ENCODE results near the gene DDIT3. TPM values are rescaled to one million over a fixed set of nuclear protein-coding genes. Genes with fewer than 3 reads are reported as not detected.

DDIT3 gene
- total RNA-seq, 1 experiment from 2014 or later, result 79.2 TPM

DNA sequence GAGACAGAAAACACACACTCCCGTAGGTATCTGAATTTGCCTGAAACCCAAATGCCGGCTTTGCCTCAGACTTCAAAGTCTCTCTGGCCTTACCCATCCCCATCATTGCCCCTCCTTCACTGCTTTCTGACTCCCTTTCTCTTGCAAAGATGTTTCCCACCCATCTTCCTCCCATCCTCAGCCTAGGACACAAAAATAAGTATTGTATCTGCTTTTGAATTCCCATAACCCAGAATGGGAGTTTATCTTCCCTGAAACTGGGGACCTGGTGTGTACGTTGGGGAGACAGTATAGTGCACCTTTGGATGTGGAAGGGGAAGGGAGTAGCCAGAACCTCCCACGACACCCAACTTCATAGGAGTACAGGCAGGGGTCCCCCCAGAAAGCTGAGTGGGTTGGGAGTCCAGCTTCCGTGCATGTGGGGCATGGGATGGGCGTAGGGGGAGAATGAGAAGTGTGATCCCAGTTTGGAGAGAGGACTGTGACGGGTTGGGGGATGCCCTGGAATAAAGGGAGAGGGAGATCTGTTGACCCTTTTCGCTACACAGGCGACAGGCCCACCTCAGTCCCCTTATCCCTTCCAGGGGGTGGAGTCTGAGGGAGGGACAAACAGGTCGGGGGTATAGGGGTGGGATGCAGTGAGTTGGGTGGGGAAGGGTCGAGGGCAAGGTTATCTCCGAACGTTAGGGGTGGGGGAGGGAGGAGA, 29.0 kb upstream of the DDIT3 start:
- Histone ChIP-seq H3K4me3 (ENCODE audit: low read depth, low read length) (0 out of 2 replicates have a peak overlapping the region, but pooled peaks have one; percentile 14), H3K9me3 (no peaks in the 10 kb centered on the region), H3K27me3 (replicated peaks; ENCODE audit: control insufficient read depth, insufficient read depth, low read length) (peaks cover 3% of the 10 kb centered on the region), H3K4me1 (peaks cover 9% of the 10 kb centered on the region; the same call in 1 of the 2 replicates), H3K36me3 (ENCODE audit: control insufficient read depth, insufficient read depth, low read length) (0 out of 2 replicates have a peak, but pooled peaks cover 1% of the 10 kb centered on the region)
- peaks cover 15% of the 10 kb centered on the region for H3K36me3 Mint-ChIP-seq (ENCODE audit: insufficient read depth, unreplicated experiment)
- H3K27me3 Mint-ChIP-seq (ENCODE audit: insufficient read depth, unreplicated experiment), result peaks cover 28% of the 10 kb centered on the region
- no TSS peak for BruUV-seq (replicated peaks)
- no peak overlapping the region for H3K27ac Mint-ChIP-seq (ENCODE audit: unreplicated experiment)
- H3K9me3 Mint-ChIP-seq (ENCODE audit: unreplicated experiment), result no peaks in the 10 kb centered on the region
- ChIA-PET CTCF (no interaction called here), POLR2A (no interaction called here)
- intact Hi-C loops (cut with micrococcal nuclease; ENCODE audit: unreplicated experiment), result no loop called here
- H3K4me3 Mint-ChIP-seq (ENCODE audit: unreplicated experiment), result peak overlapping the region; percentile 64
- DNase-seq, result no peak
- peaks cover 10% of the 10 kb centered on the region for H3K4me1 Mint-ChIP-seq (ENCODE audit: low read depth, unreplicated experiment)
- TF ChIP-seq, protein P1, sequence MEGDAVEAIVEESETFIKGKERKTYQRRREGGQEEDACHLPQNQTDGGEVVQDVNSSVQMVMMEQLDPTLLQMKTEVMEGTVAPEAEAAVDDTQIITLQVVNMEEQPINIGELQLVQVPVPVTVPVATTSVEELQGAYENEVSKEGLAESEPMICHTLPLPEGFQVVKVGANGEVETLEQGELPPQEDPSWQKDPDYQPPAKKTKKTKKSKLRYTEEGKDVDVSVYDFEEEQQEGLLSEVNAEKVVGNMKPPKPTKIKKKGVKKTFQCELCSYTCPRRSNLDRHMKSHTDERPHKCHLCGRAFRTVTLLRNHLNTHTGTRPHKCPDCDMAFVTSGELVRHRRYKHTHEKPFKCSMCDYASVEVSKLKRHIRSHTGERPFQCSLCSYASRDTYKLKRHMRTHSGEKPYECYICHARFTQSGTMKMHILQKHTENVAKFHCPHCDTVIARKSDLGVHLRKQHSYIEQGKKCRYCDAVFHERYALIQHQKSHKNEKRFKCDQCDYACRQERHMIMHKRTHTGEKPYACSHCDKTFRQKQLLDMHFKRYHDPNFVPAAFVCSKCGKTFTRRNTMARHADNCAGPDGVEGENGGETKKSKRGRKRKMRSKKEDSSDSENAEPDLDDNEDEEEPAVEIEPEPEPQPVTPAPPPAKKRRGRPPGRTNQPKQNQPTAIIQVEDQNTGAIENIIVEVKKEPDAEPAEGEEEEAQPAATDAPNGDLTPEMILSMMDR (IDR thresholded peaks at IDR 0.05; ENCODE audit: insufficient read depth in 1 of 2, low read depth in 1 of 2, low read length in 1 of 2, severe bottlenecking in 1 of 2, unreplicated experiment in 1 of 2), result no peak

DNA sequence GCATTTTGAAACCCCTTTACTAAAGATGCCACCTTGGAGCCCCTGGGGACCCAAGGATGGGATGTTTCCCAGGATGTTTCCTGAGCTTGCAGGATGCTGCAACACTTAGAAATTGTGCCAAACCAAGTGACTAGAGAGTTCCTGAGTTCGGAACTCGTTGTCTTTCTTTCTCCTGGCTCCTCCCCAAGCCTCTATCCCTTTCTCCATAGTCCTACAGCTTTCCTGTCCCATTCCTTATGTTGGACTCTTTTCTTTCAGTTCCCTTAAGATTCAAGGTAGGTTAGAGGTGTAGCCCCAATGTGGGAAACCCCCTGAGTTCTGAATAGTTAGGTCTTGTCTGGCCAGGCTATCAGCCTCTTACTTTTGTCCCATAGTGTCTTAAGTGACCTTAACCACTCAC, 28.2 kb upstream of the DDIT3 start:
- intact Hi-C loops (cut with micrococcal nuclease; ENCODE audit: unreplicated experiment), result no loop called here
- no peak for DNase-seq
- Mint-ChIP-seq H3K36me3 (ENCODE audit: insufficient read depth, unreplicated experiment) (peaks cover 15% of the 10 kb centered on the region), H3K27ac (ENCODE audit: unreplicated experiment) (no peak overlapping the region), H3K27me3 (ENCODE audit: insufficient read depth, unreplicated experiment) (peaks cover 23% of the 10 kb centered on the region), H3K9me3 (ENCODE audit: unreplicated experiment) (no peaks in the 10 kb centered on the region), H3K4me3 (ENCODE audit: unreplicated experiment) (no peak overlapping the region), H3K4me1 (ENCODE audit: low read depth, unreplicated experiment) (peaks cover 10% of the 10 kb centered on the region)
- H3K4me1 ChIP-seq, result peaks cover 9% of the 10 kb centered on the region; the same call in 1 of the 2 replicates
- H3K9me3 ChIP-seq, result no peaks in the 10 kb centered on the region
- H3K36me3 ChIP-seq (ENCODE audit: control insufficient read depth, insufficient read depth, low read length), result 0 out of 2 replicates have a peak, but pooled peaks cover 1% of the 10 kb centered on the region
- TF ChIP-seq, protein P1 (IDR thresholded peaks at IDR 0.05; ENCODE audit: insufficient read depth in 1 of 2, low read depth in 1 of 2, low read length in 1 of 2, severe bottlenecking in 1 of 2, unreplicated experiment in 1 of 2), result no peak
- H3K27me3 ChIP-seq (replicated peaks; ENCODE audit: control insufficient read depth, insufficient read depth, low read length), result peaks cover 3% of the 10 kb centered on the region
- ChIA-PET POLR2A (no interaction called here), CTCF (no interaction called here)
- BruUV-seq (replicated peaks), result no TSS peak
- no peak overlapping the region for H3K4me3 ChIP-seq (ENCODE audit: low read depth, low read length)

DNA sequence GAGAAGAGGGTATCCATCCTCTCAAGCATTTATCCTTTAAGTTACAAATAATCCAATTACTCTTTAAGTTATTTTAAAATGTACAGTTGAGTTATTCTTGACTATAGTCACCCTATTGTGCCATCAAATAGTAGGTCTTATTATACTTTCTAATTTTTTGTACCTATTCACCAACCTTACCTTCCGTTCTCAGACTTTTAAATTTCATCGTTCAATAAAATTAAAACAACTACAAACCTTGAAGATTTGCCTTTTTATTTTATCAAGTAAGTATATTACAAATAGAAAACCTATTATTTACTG, 27.6 kb upstream of the DDIT3 start:
- no TSS peak for BruUV-seq (replicated peaks)
- peaks cover 22% of the 10 kb centered on the region for H3K27me3 Mint-ChIP-seq (ENCODE audit: insufficient read depth, unreplicated experiment)
- peaks cover 10% of the 10 kb centered on the region for H3K4me1 Mint-ChIP-seq (ENCODE audit: low read depth, unreplicated experiment)
- Histone ChIP-seq H3K4me3 (ENCODE audit: low read depth, low read length) (no peak overlapping the region), H3K9me3 (no peaks in the 10 kb centered on the region), H3K36me3 (ENCODE audit: control insufficient read depth, insufficient read depth, low read length) (0 out of 2 replicates have a peak, but pooled peaks cover 1% of the 10 kb centered on the region), H3K4me1 (peaks cover 9% of the 10 kb centered on the region; the same call in 1 of the 2 replicates), H3K27me3 (replicated peaks; ENCODE audit: control insufficient read depth, insufficient read depth, low read length) (peaks cover 3% of the 10 kb centered on the region)
- H3K27ac Mint-ChIP-seq (ENCODE audit: unreplicated experiment), result no peak overlapping the region
- ChIA-PET POLR2A (no interaction called here), CTCF (no interaction called here)
- no peak for DNase-seq
- intact Hi-C loops (cut with micrococcal nuclease; ENCODE audit: unreplicated experiment), result no loop called here
- TF ChIP-seq, protein P1 (IDR thresholded peaks at IDR 0.05; ENCODE audit: insufficient read depth in 1 of 2, low read depth in 1 of 2, low read length in 1 of 2, severe bottlenecking in 1 of 2, unreplicated experiment in 1 of 2), result no peak
- peaks cover 15% of the 10 kb centered on the region for H3K36me3 Mint-ChIP-seq (ENCODE audit: insufficient read depth, unreplicated experiment)
- no peaks in the 10 kb centered on the region for H3K9me3 Mint-ChIP-seq (ENCODE audit: unreplicated experiment)
- H3K4me3 Mint-ChIP-seq (ENCODE audit: unreplicated experiment), result no peak overlapping the region

Data from Caco-2 (cell line).